GM18505 (cell line): ENCODE results near the gene GTF3C2.
"Not testable (repeated sequence)": the region's sequence is repeated elsewhere in the genome, so short reads cannot be mapped to it uniquely, and the experiment has no call there.

ENCODE experiments used
- ATAC-seq: cut with Tn5 transposase; IDR thresholded peaks from one replicate; pipeline ENCODE4 v1.9.1; 2021; ENCODE audit not compliant: unreplicated experiment
- POLR2A ChIP-seq: IDR thresholded peaks from 4 replicates; pipeline ENCODE4 v1.6.1; 2011; ENCODE audit warnings: borderline replicate concordance; ENCODE audit not compliant: insufficient read depth, insufficient read length; ENCODE audit errors: extremely low read depth

GTF3C2 gene

GRCh38 chr2:27304488-27305240 lies 51.9 kb downstream of the GTF3C2 start:
- TF ChIP-seq POLR2A: no peak
- ATAC-seq: no peak

GRCh38 chr2:27303093-27304025 lies 53.2 kb downstream of the GTF3C2 start:
- TF ChIP-seq POLR2A: no peak
- ATAC-seq: no peak

- not testable (repeated sequence) for ATAC-seq
Measured at GRCh38 chr2:27300606-27301005, 56.0 kb downstream of the GTF3C2 start.

GRCh38 chr2:27298391-27299080 lies 58.0 kb downstream of the GTF3C2 start:
- no peak for TF ChIP-seq POLR2A
- ATAC-seq: no peak

GRCh38 chr2:27297195-27297594 lies 59.4 kb downstream of the GTF3C2 start:
- ATAC-seq: no peak
- no peak for TF ChIP-seq POLR2A

GRCh38 chr2:27296481-27296880 lies 60.1 kb downstream of the GTF3C2 start:
- no peak for TF ChIP-seq POLR2A
- ATAC-seq: no peak

GRCh38 chr2:27294928-27295327 lies 61.6 kb downstream of the GTF3C2 start:
- no peak for TF ChIP-seq POLR2A
- no peak for ATAC-seq

GRCh38 chr2:27291865-27292264 lies 64.7 kb downstream of the GTF3C2 start:
- no peak for ATAC-seq
- TF ChIP-seq POLR2A: no peak

- ATAC-seq: no peak
- no peak for TF ChIP-seq POLR2A
Measured at GRCh38 chr2:27290549-27290948, 66.0 kb downstream of the GTF3C2 start.

GRCh38 chr2:27288610-27289009 lies 68.0 kb downstream of the GTF3C2 start:
- no peak for ATAC-seq
- no peak for TF ChIP-seq POLR2A

- TF ChIP-seq POLR2A: no peak
- ATAC-seq: no peak
Measured at GRCh38 chr2:27285481-27285880, 71.1 kb downstream of the GTF3C2 start.

GRCh38 chr2:27284996-27285395 lies 71.6 kb downstream of the GTF3C2 start:
- TF ChIP-seq POLR2A: no peak
- ATAC-seq: no peak

GRCh38 chr2:27282892-27283291 lies 73.7 kb downstream of the GTF3C2 start:
- no peak for ATAC-seq
- no peak for TF ChIP-seq POLR2A

- ATAC-seq: no peak
- TF ChIP-seq POLR2A: no peak
Measured at GRCh38 chr2:27281855-27282559, 74.6 kb downstream of the GTF3C2 start, which contains the start of gene TRIM54. TRIM54 (plus strand) TSS chr2:27282429; CDS start chr2:27282732, 303 bp downstream.

- ATAC-seq: no peak
- no peak for TF ChIP-seq POLR2A
Measured at GRCh38 chr2:27281442-27281841, 75.1 kb downstream of the GTF3C2 start.
